Measurements from ENCODE around the gene BRD7. TPM values are rescaled to one million over a fixed set of nuclear protein-coding genes. Genes with fewer than 3 reads are reported as not detected.

Gene BRD7
- total and polyA plus RNA-seq, 2 experiments from 2014 or later = 51.2 to 51.3 TPM

GRCh38 chr16:50280932-50281331 lies 87.9 kb downstream of the BRD7 start:
- Histone ChIP-seq H4K20me1 (ENCODE audit: insufficient read depth, poor library complexity, severe bottlenecking) (no peaks in the 10 kb centered on the region), H3K4me3 (no peak overlapping the region), H3K9me3 (ENCODE audit: low read depth) (no peaks in the 10 kb centered on the region), H3K27ac (no peak overlapping the region), H3K4me1 (ENCODE audit: insufficient read depth) (peaks cover 2% of the 10 kb centered on the region), H3K4me2 (no peak overlapping the region), H2AFZ (no peak overlapping the region), H3K27me3 (no peaks in the 10 kb centered on the region), H3K79me2 (no peaks in the 10 kb centered on the region), H3K9me2 (replicated peaks; ENCODE audit: insufficient read depth) (no peaks in the 10 kb centered on the region), H3K36me3 (replicated peaks; ENCODE audit: insufficient read depth, low read depth) (no peaks in the 10 kb centered on the region)
- 94% methylated on average over 4 of the region's 5 CpGs for WGBS (ENCODE audit: low lambda C conversion rate, missing lambda C conversion rate)
- TF ChIP-seq EZH2 (IDR thresholded peaks at IDR 0.05; ENCODE audit: borderline replicate concordance) (no peak), EZH2phosphoT487 (IDR thresholded peaks at IDR 0.05; ENCODE audit: low read depth, severe bottlenecking, unreplicated experiment) (no peak), CTCF (IDR thresholded peaks at IDR 0.05; ENCODE audit: poor library complexity) (no peak)
- no peak for DNase-seq (ENCODE audit: low spot score)

- H4K20me1 ChIP-seq (ENCODE audit: insufficient read depth, poor library complexity, severe bottlenecking) = no peaks in the 10 kb centered on the region
- H3K79me2 ChIP-seq = no peaks in the 10 kb centered on the region
- no peaks in the 10 kb centered on the region for H3K9me2 ChIP-seq (replicated peaks; ENCODE audit: insufficient read depth)
- H3K9me3 ChIP-seq (ENCODE audit: low read depth) = no peaks in the 10 kb centered on the region
- 89% methylated on average over 2 of the region's 2 CpGs for WGBS (ENCODE audit: low lambda C conversion rate, missing lambda C conversion rate)
- H2AFZ ChIP-seq = no peak overlapping the region
- H3K27ac ChIP-seq = no peak overlapping the region
- H3K36me3 ChIP-seq (replicated peaks; ENCODE audit: insufficient read depth, low read depth) = no peaks in the 10 kb centered on the region
- DNase-seq (ENCODE audit: low spot score) = no peak
- H3K27me3 ChIP-seq = no peaks in the 10 kb centered on the region
- TF ChIP-seq EZH2 (IDR thresholded peaks at IDR 0.05; ENCODE audit: borderline replicate concordance) (no peak), EZH2phosphoT487 (IDR thresholded peaks at IDR 0.05; ENCODE audit: low read depth, severe bottlenecking, unreplicated experiment) (no peak), CTCF (IDR thresholded peaks at IDR 0.05; ENCODE audit: poor library complexity) (no peak)
- no peak overlapping the region for H3K4me2 ChIP-seq
- H3K4me3 ChIP-seq = no peak overlapping the region
- H3K4me1 ChIP-seq (ENCODE audit: insufficient read depth) = peaks cover 2% of the 10 kb centered on the region
These were observed 89.3 kb downstream of the BRD7 start for GRCh38 chr16:50279504-50279865.

GRCh38 chr16:50278251-50278650 lies 90.5 kb downstream of the BRD7 start:
- H3K79me2 ChIP-seq = no peaks in the 10 kb centered on the region
- H2AFZ ChIP-seq = no peak overlapping the region
- no peaks in the 10 kb centered on the region for H4K20me1 ChIP-seq (ENCODE audit: insufficient read depth, poor library complexity, severe bottlenecking)
- no peaks in the 10 kb centered on the region for H3K36me3 ChIP-seq (replicated peaks; ENCODE audit: insufficient read depth, low read depth)
- H3K4me3 ChIP-seq = no peak overlapping the region
- H3K27me3 ChIP-seq = no peaks in the 10 kb centered on the region
- peaks cover 2% of the 10 kb centered on the region for H3K4me1 ChIP-seq (ENCODE audit: insufficient read depth)
- DNase-seq (ENCODE audit: low spot score) = no peak
- WGBS (ENCODE audit: low lambda C conversion rate, missing lambda C conversion rate) = 79% methylated on average over 3 of the region's 3 CpGs
- no peak overlapping the region for H3K27ac ChIP-seq
- no peaks in the 10 kb centered on the region for H3K9me3 ChIP-seq (ENCODE audit: low read depth)
- no peaks in the 10 kb centered on the region for H3K9me2 ChIP-seq (replicated peaks; ENCODE audit: insufficient read depth)
- TF ChIP-seq EZH2phosphoT487 (IDR thresholded peaks at IDR 0.05; ENCODE audit: low read depth, severe bottlenecking, unreplicated experiment) (no peak), EZH2 (IDR thresholded peaks at IDR 0.05; ENCODE audit: borderline replicate concordance) (no peak), CTCF (IDR thresholded peaks at IDR 0.05; ENCODE audit: poor library complexity) (no peak)
- no peak overlapping the region for H3K4me2 ChIP-seq
